ENCODE measurements around the gene HTRA2. TPM values are rescaled to one million over a fixed set of nuclear protein-coding genes. Genes with fewer than 3 reads are reported as not detected.

HTRA2 gene
- total and polyA plus RNA-seq, 9 of the 15 experiments (the other 6 are each of a cell fraction or from before 2014, with no cell fraction given), result 54.2 to 71.2 (median 65.8) TPM

GRCh38 chr2:74507145-74507925 lies 22.4 kb upstream of the HTRA2 start, which contains the start of gene PCGF1 (continued):
- TF ChIP-seq SFPQ (IDR thresholded peaks at IDR 0.05; ENCODE audit: low read depth, low read length), result no peak
- TF ChIP-seq MEF2D (tag; conservative IDR thresholded peaks at IDR 0.05; ENCODE audit: low read depth), result no peak
- TF ChIP-seq STAG1 (CRISPR knock-in tag; IDR thresholded peaks at IDR 0.05; ENCODE audit: borderline replicate concordance), result no peak
- TF ChIP-seq PML (IDR thresholded peaks at IDR 0.05; ENCODE audit: low read length), result 0 out of 2 replicates have a peak, but pooled peaks have one; percentile 15
- TF ChIP-seq ATF3 (IDR thresholded peaks at IDR 0.05), result no peak
- TF ChIP-seq ATF3 (CRISPR knock-in tag; conservative IDR thresholded peaks at IDR 0.05), result no peak
- TF ChIP-seq GMEB1 (CRISPR knock-in tag; IDR thresholded peaks at IDR 0.05), result no peak
- no peak for TF ChIP-seq PTTG1 (tag; IDR thresholded peaks at IDR 0.05; ENCODE audit: low read depth)
- no peak for TF ChIP-seq ZNF174 (CRISPR knock-in tag; IDR thresholded peaks at IDR 0.05)
- TF ChIP-seq CREM (IDR thresholded peaks at IDR 0.05; ENCODE audit: low read depth), result peak; percentile 67
- TF ChIP-seq ARID3A (IDR thresholded peaks at IDR 0.05; ENCODE audit: borderline replicate concordance, low read depth, low read length), result 0 out of 2 replicates have a peak, but pooled peaks have one; percentile 37
- TF ChIP-seq MBD2 (IDR thresholded peaks at IDR 0.05; ENCODE audit: borderline replicate concordance, low read depth), result peak; percentile 48; the same call in 1 of the 2 replicates
- TF ChIP-seq ZBTB7A (IDR thresholded peaks at IDR 0.05; ENCODE audit: borderline replicate concordance, control insufficient read depth, low read depth, low read length), result peak; percentile 92
- peak; percentile 84 for TF ChIP-seq MYC (IDR thresholded peaks at IDR 0.05; ENCODE audit: low read depth, low read length)
- peak; percentile 82; the same call in 1 of the 2 replicates for TF ChIP-seq MYC (CRISPR knock-in tag; IDR thresholded peaks at IDR 0.05; ENCODE audit: borderline replicate concordance, low read depth)
- no peak for TF ChIP-seq ZNF280A (IDR thresholded peaks at IDR 0.05; ENCODE audit: low read depth, partially characterized antibody)
- TF ChIP-seq PPARD (CRISPR knock-in tag; IDR thresholded peaks at IDR 0.05), result no peak
- TF ChIP-seq ZFP30 (CRISPR knock-in tag; IDR thresholded peaks at IDR 0.05; ENCODE audit: borderline replicate concordance), result no peak

All from K562 (cell line).